Omental fat pad (tissue), 4 donors: Measurements from ENCODE around the gene AK9. TPM values are rescaled to one million over a fixed set of nuclear protein-coding genes. Genes with fewer than 3 reads are reported as not detected.

ENCODE experiments used
- ATAC-seq: fragments of 150-250 bp; one replicate; pipeline ENCODE4 v1.9.1; 2016; ENCODE audit warnings: mild to moderate bottlenecking, moderate library complexity; ENCODE audit not compliant: low FRiP score
- DNase-seq: peaks from one replicate; pipeline ENCODE4 v3.0.0-alpha.2; 2019; ENCODE audit warnings: low spot score
- total RNA-seq, 4 donors: library from RNA; depleted of rRNA; stranded (reverse); fragments of >200 nt; gene quantifications; one replicate each; pipeline ENCODE4 v1.1.0, GENCODE V29; 2016
- TF ChIP-seq, protein P1 (sequence below), 3 donors: fragments of 450-650 bp; IDR thresholded peaks; one replicate each; pipeline ENCODE4 v1.5.1; 2016 to 2017; ENCODE audit warnings: antibody characterized with exemption in 3 of 3, mild to moderate bottlenecking in 3 of 3, moderate library complexity in 2 of 3

Gene AK9
- total RNA-seq, 4 donors from 2014 or later, result 5.4 to 14.8 (median 8.2) TPM

DNA sequence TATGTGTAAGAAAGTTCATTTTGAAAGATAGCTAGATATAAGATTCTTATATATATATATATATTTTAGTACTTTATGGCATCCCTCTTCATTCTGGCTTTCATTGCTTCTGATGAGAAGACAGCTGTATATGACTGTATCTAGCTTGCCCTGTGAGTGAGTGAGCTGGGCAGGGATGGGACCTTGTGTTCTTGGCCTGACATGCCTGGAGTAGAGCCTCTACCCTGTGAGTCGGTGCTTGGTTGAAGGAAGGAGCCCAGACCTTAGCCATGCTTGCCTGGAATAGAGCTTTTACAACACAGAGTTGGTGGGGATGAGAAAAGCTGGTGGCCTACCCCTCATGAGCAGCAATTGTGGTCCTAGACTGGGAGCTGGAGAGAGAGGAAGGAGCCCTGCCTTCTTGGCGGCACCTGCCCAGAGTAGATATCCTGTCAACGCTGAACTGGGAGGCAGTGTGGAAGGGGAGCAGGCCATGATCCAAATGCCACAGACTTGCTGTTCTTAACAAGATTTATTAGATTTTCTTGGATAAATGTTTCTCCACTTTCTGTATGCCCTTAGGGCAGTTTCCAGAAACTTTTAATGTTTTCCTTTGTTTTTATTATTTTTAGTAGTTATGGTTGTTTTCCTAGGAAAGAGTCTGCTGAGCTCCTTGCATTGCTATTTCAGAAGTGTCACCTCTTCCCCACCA, 31.7 kb upstream of the AK9 start:
- ATAC-seq, result no peak
- DNase-seq, result no peak
- TF ChIP-seq, protein P1, sequence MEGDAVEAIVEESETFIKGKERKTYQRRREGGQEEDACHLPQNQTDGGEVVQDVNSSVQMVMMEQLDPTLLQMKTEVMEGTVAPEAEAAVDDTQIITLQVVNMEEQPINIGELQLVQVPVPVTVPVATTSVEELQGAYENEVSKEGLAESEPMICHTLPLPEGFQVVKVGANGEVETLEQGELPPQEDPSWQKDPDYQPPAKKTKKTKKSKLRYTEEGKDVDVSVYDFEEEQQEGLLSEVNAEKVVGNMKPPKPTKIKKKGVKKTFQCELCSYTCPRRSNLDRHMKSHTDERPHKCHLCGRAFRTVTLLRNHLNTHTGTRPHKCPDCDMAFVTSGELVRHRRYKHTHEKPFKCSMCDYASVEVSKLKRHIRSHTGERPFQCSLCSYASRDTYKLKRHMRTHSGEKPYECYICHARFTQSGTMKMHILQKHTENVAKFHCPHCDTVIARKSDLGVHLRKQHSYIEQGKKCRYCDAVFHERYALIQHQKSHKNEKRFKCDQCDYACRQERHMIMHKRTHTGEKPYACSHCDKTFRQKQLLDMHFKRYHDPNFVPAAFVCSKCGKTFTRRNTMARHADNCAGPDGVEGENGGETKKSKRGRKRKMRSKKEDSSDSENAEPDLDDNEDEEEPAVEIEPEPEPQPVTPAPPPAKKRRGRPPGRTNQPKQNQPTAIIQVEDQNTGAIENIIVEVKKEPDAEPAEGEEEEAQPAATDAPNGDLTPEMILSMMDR (IDR thresholded peaks at IDR 0.05), result no peak

DNA sequence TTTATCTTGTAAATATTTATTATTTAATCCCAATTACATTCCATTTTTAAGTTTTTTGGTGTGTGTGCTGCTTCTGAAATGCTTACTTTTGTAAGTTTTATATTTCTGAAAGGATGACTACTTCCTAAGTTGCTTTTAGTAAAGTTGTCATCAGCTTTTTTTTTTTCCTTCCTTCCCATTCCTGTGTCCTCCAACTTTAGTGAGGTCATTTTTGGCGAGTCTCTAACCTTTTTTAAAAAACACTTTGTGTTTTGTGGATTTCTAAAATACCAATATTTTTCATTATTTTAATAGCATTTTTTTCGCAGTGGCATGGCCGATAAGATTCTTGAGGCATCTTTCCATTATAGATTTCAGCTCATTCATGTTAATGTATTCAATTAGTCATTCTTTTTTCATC, 31.0 kb upstream of the AK9 start:
- DNase-seq (no peak), ATAC-seq (no peak)
- TF ChIP-seq, protein P1 (IDR thresholded peaks at IDR 0.05), result no peak

DNA sequence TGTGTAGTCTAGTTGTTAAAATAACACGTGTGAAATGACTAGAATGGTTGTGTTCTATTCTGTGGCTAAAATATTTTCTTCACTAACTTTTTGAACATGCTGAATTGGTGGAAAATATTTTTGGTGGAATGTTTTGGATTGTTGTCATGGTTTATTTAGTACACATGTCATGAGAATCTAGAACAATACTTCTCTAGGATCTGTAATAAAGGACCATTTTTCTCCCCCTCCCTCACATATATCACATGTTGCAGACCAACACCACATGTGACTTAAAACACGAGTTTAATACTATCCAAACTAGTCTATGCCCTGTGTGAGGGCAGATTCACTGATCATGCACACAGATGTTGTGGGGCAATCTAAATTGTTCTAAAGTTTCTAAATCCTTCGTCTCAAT, 29.3 kb upstream of the AK9 start:
- no peak for ATAC-seq
- DNase-seq, result no peak
- TF ChIP-seq, protein P1 (IDR thresholded peaks at IDR 0.05), result no peak

DNA sequence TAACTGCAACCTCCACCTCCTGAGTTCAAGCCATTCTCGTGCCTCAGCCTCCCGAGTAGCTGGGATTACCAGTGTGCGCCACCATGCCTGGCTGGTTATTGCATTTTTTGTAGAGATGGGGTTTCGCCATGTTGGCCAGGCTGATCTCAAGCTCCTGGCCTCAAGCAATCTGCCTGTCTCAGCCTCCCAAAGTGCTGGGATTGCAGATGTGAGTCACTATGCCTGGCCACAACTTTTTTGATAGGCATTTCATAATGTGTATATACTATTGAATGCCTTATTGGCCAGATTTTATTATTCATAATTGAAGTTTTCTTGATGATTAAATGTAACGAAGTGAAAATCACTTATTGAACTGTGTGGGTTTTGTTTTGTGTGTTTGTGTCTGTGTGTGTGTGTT, 28.0 kb upstream of the AK9 start:
- TF ChIP-seq, protein P1 (IDR thresholded peaks at IDR 0.05), result no peak

DNA sequence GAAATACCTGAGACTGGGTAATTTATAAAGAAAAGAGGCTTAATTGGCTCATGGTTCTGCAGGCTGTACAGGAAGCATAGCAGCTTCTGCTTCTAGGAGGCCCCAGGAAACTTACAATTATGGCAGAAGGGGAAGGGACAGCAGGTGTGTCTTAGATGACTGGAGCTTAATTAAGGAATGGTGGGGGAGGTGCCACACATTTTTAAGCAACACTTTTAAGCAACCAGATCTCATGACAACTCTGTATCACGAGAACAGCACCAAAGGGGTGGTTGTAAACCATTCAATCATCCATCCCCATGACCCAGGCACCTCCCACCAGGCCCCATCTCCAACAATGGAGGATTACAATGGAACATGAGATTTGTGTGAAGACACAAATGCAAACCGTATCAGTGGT, 27.0 kb upstream of the AK9 start:
- TF ChIP-seq, protein P1 (IDR thresholded peaks at IDR 0.05), result no peak
- no peak for ATAC-seq

More for the DNA sequence above, 28.0 kb upstream of the AK9 start:
- ATAC-seq (no peak), DNase-seq (no peak)

DNA sequence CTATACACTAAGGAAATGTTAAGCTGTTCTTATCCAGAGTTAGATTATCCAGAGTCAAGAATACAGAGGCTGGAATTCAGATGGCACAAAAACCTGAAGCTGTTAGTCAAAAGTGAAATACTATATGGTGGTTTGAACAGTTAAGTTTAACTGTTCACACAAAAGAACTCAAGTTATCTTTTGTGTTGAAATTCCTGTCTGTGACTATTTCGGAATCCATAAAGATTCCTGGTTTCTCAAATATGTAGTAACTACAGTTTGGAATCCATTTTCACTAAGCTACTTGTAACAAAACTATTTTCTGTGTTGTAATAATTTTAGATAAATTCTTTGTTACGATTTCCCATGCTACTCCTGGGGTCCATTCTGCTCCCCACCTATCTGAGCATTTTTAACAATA, 24.6 kb upstream of the AK9 start:
- DNase-seq (no peak), ATAC-seq (no peak)
- TF ChIP-seq, protein P1 (IDR thresholded peaks at IDR 0.05), result no peak

More for the DNA sequence above, 27.0 kb upstream of the AK9 start:
- no peak for DNase-seq

DNA sequence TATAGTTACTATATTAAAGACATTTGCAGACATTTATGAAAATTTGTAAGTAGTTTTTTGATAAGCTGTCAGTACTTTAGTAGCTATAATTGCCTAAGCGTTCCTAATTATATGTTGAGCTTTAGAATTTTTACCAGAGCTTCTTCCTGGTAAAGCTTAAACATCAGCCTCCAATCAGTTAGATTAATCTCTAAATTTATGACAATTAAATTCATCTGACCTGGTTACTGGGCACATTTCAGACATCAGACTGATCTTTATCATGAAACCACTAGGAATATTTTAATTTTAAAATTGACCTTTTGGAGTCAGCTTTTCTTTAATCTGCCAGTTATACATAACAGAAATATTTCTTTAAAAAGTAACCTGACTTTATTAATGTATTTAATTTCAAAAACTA, 23.6 kb upstream of the AK9 start:
- DNase-seq (no peak), ATAC-seq (no peak)
- TF ChIP-seq, protein P1 (IDR thresholded peaks at IDR 0.05), result no peak
